Measurements from ENCODE around the gene USF1. TPM values are rescaled to one million over a fixed set of nuclear protein-coding genes. Genes with fewer than 3 reads are reported as not detected.

Gene USF1
- total RNA-seq, 1 experiment from 2014 or later = 59.2 TPM

Other genes with a start within 250 kb of the USF1 start
- gene LY9, start 249.8 kb downstream of the USF1 start, total RNA-seq (2021) = not detected in 2 replicates
- gene CD244, start 183.1 kb downstream of the USF1 start, total RNA-seq (2021) = not detected in 2 replicates
- gene ITLN1, start 160.8 kb downstream of the USF1 start, total RNA-seq (2021) = not detected in 2 replicates
- gene ITLN2, start 91.2 kb downstream of the USF1 start, total RNA-seq (2021) = 2.4 and 2.9 TPM in 2 replicates
- gene F11R, start 24.8 kb downstream of the USF1 start, total RNA-seq (2021) = 159 and 174 TPM in 2 replicates
- gene TSTD1, start 7.0 kb downstream of the USF1 start, total RNA-seq (2021) = 73.7 and 77.0 TPM in 2 replicates
- gene ARHGAP30, start 23.9 kb upstream of the USF1 start, total RNA-seq (2021) = 0.13 TPM in 2 replicates
- gene NECTIN4, start 43.6 kb upstream of the USF1 start, total RNA-seq (2021) = 0.33 and 0.64 TPM in 2 replicates
- gene KLHDC9, start 52.4 kb upstream of the USF1 start, total RNA-seq (2021) = 6.6 and 7.0 TPM in 2 replicates
- 71.8 and 76.1 TPM in 2 replicates for gene PFDN2, start 72.1 kb upstream of the USF1 start, total RNA-seq (2021)
- gene NIT1, start 72.1 kb upstream of the USF1 start, total RNA-seq (2021) = 39.0 and 39.6 TPM in 2 replicates
- 44.7 and 46.7 TPM in 2 replicates for gene DEDD, start 86.7 kb upstream of the USF1 start, total RNA-seq (2021)
- 93.4 and 93.5 TPM in 2 replicates for gene UFC1, start 108.0 kb upstream of the USF1 start, total RNA-seq (2021)
- 17.9 and 18.4 TPM in 2 replicates for gene USP21, start 113.5 kb upstream of the USF1 start, total RNA-seq (2021)
- 33.4 and 39.8 TPM in 2 replicates for gene PPOX, start 120.4 kb upstream of the USF1 start, total RNA-seq (2021)
- gene B4GALT3, start 131.5 kb upstream of the USF1 start, total RNA-seq (2021) = 31.8 and 33.1 TPM in 2 replicates
- 7.0 and 9.1 TPM in 2 replicates for gene ADAMTS4, start 153.1 kb upstream of the USF1 start, total RNA-seq (2021)
- 80.3 and 84.5 TPM in 2 replicates for gene NDUFS2, start 156.4 kb upstream of the USF1 start, total RNA-seq (2021)
- 0.44 and 0.90 TPM in 2 replicates for gene FCER1G, start 169.3 kb upstream of the USF1 start, total RNA-seq (2021)
- not detected in 2 replicates for gene APOA2, start 177.7 kb upstream of the USF1 start, total RNA-seq (2021)
- gene TOMM40L, start 180.1 kb upstream of the USF1 start, total RNA-seq (2021) = 12.8 and 13.5 TPM in 2 replicates
- gene NR1I3, start 192.2 kb upstream of the USF1 start, total RNA-seq (2021) = not detected in 2 replicates
- gene PCP4L1, start 212.8 kb upstream of the USF1 start, total RNA-seq (2021) = 0.66 and 0.83 TPM in 2 replicates